GM21576 (cell line): Measurements from ENCODE around the gene RFC1.
"Not testable (repeated sequence)": the region's sequence is repeated elsewhere in the genome, so short reads cannot be mapped to it uniquely, and the experiment has no call there.

Source experiments
- ATAC-seq: cut with Tn5 transposase; IDR thresholded peaks from one replicate; pipeline ENCODE4 v1.9.1; 2021; ENCODE audit warnings: mild to moderate bottlenecking, moderate library complexity; ENCODE audit not compliant: unreplicated experiment

Gene RFC1

GRCh38 chr4:39365830-39366771, at the start of gene RFC1:
RFC1 (minus strand) TSS chr4:39366362; CDS start chr4:39366241, 121 bp downstream.
- ATAC-seq = no peak

- ATAC-seq = no peak
Observed at GRCh38 chr4:39415678-39416283, 49.6 kb upstream of the RFC1 start.

- not testable (repeated sequence) for ATAC-seq
Observed at GRCh38 chr4:39411561-39411960, 45.4 kb upstream of the RFC1 start.

GRCh38 chr4:39410415-39410814, 44.3 kb upstream of the RFC1 start:
- no peak for ATAC-seq

GRCh38 chr4:39407584-39407885, 41.4 kb upstream of the RFC1 start:
- no peak for ATAC-seq

GRCh38 chr4:39406763-39407583, 40.8 kb upstream of the RFC1 start, which contains the start of gene KLB:
KLB (plus strand) TSS chr4:39406930; CDS start chr4:39406950, 20 bp downstream.
- ATAC-seq = no peak

GRCh38 chr4:39401640-39402039, 35.5 kb upstream of the RFC1 start:
- ATAC-seq = not testable (repeated sequence)

- ATAC-seq = no peak
Observed at GRCh38 chr4:39394706-39395105, 28.5 kb upstream of the RFC1 start.

- ATAC-seq = no peak
Observed at GRCh38 chr4:39390603-39391002, 24.4 kb upstream of the RFC1 start.

- ATAC-seq = no peak
Observed at GRCh38 chr4:39384563-39384962, 18.4 kb upstream of the RFC1 start.

GRCh38 chr4:39383690-39384089, 17.5 kb upstream of the RFC1 start:
- ATAC-seq = no peak

GRCh38 chr4:39375478-39375877, 9.3 kb upstream of the RFC1 start:
- no peak for ATAC-seq

- ATAC-seq = not testable (repeated sequence)
Observed at GRCh38 chr4:39371209-39371608, 5.0 kb upstream of the RFC1 start.

- ATAC-seq = no peak
Observed at GRCh38 chr4:39369301-39369700, 3.1 kb upstream of the RFC1 start.

GRCh38 chr4:39367166-39367565, 1.0 kb upstream of the RFC1 start:
- ATAC-seq = no peak

GRCh38 chr4:39365360-39365759, 802 bp downstream of the RFC1 start:
- no peak for ATAC-seq

- peak; percentile 48 for ATAC-seq
Observed at GRCh38 chr4:39363773-39364393, 2.3 kb downstream of the RFC1 start.

- ATAC-seq = no peak
Observed at GRCh38 chr4:39362827-39363226, 3.3 kb downstream of the RFC1 start.

- not testable (repeated sequence) for ATAC-seq
Observed at GRCh38 chr4:39360611-39361010, 5.6 kb downstream of the RFC1 start.

GRCh38 chr4:39357002-39357401, 9.2 kb downstream of the RFC1 start:
- peak; percentile 36 for ATAC-seq

GRCh38 chr4:39354254-39354552, 12.0 kb downstream of the RFC1 start:
- ATAC-seq = no peak
